Measurements from ENCODE around the gene ATP6V0B. TPM values are rescaled to one million over a fixed set of nuclear protein-coding genes. Genes with fewer than 3 reads are reported as not detected.

ATP6V0B gene
- total and polyA plus RNA-seq, 2 donors from 2014 or later, result 156 to 636 TPM

- H3K4me1 ChIP-seq (ENCODE audit: control insufficient read depth in 2 of 3, insufficient read depth in 2 of 3, low read depth in 1 of 3, low read length in 3 of 3), result peaks cover 0 to 23% (median 13%) of the 10 kb centered on the region in 3 donors
- intact Hi-C loops (cut with DNase I), result no loop called here
- DNase-seq (no peak), FAIRE-seq (no peak)
- peak overlapping the region; percentile 23 to 81 (median 30) for H3K9ac ChIP-seq (ENCODE audit: low read length in 3 of 3)
- TF ChIP-seq CTCF (IDR thresholded peaks at IDR 0.05; ENCODE audit: borderline replicate concordance, extremely low read depth, insufficient read depth), result no peak
- peak overlapping the region; percentile 59 to 92 for H3K27ac ChIP-seq (ENCODE audit: low read depth in 2 of 2, low read length in 2 of 2)
- peaks cover 0 to under 1% (median 0%) of the 10 kb centered on the region in 3 donors for H3K36me3 ChIP-seq (ENCODE audit: control insufficient read depth in 2 of 3, insufficient read depth in 3 of 3, low read length in 3 of 3)
- no peaks in the 10 kb centered on the region for H3K9me3 ChIP-seq (ENCODE audit: control insufficient read depth in 2 of 3, insufficient read depth in 1 of 3, low read length in 3 of 3)
- peak overlapping the region; percentile 45 to 80 (median 59) for H3K4me3 ChIP-seq (ENCODE audit: low read length in 3 of 3)
- H3K27me3 ChIP-seq (ENCODE audit: control insufficient read depth, insufficient read depth, low read length), result no peaks in the 10 kb centered on the region
These were observed 16.4 kb downstream of the ATP6V0B start for GRCh38 chr1:43991200-43991475.

DNA sequence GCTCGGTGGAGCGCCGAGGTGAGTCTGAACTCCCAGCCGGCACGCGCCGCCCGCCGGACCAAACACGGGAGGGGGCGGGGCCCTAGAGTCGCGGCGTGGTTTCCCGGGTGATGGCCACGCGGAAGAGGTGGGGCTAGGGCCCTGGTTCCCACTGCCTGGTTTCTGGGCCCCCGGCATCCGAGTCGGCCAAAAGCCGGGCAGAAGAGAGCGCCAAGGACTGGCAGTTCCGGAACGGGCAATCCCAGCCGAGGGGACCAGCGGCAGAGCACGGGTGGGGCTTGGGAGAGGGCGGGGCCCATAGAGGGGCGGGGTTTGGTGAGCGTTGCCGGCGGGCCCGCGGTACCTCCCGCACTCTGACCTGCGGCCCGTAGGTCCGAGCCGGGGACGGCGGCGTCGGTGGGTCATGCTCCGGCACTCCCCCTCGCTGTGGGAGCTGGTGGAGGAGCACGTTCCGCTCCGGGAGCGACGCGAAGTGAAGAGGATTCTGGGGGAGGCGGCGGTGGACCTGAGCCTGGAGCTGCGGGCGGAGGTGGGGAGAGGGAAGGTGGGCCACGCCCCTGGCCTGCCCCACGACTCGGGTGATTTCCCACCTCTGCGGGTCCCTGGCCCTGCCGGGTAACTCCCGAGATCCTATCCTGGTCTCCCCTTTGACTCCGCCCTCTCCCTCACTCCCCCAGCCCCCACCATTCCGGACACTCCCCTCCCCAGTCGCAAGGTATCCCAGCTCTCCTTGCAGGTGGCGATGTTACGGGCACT is 16.9 kb downstream of the ATP6V0B start, which contains the start of gene CCDC24:
CCDC24 (plus strand) TSS at position 124 of the 756 bp plus-strand sequence; CDS start at position 404, 280 bp downstream.
- Histone ChIP-seq H3K27ac (ENCODE audit: low read depth in 2 of 2, low read length in 2 of 2) (peak within 1 kb of the TSS; percentile 59 to 92), H3K27me3 (ENCODE audit: control insufficient read depth, insufficient read depth, low read length) (no peaks in the 10 kb centered on the region), H3K9ac (ENCODE audit: low read length in 3 of 3) (peak within 1 kb of the TSS; percentile 23 to 81 (median 30)), H3K4me1 (ENCODE audit: control insufficient read depth in 2 of 3, insufficient read depth in 2 of 3, low read depth in 1 of 3, low read length in 3 of 3) (peaks cover 0 to 23% (median 8%) of the 10 kb centered on the region in 3 donors), H3K9me3 (ENCODE audit: control insufficient read depth in 2 of 3, insufficient read depth in 1 of 3, low read length in 3 of 3) (no peaks in the 10 kb centered on the region), H3K4me3 (ENCODE audit: low read length in 3 of 3) (peak within 1 kb of the TSS; percentile 54 to 80 (median 59)), H3K36me3 (ENCODE audit: control insufficient read depth in 2 of 3, insufficient read depth in 3 of 3, low read length in 3 of 3) (no peaks in the 10 kb centered on the region)
- no peak for FAIRE-seq
- peak; percentile 85 to 96 (median 91) for DNase-seq
- no peak for TF ChIP-seq CTCF (IDR thresholded peaks at IDR 0.05; ENCODE audit: borderline replicate concordance, extremely low read depth, insufficient read depth)
- intact Hi-C loops (cut with DNase I), result no loop called here

DNA sequence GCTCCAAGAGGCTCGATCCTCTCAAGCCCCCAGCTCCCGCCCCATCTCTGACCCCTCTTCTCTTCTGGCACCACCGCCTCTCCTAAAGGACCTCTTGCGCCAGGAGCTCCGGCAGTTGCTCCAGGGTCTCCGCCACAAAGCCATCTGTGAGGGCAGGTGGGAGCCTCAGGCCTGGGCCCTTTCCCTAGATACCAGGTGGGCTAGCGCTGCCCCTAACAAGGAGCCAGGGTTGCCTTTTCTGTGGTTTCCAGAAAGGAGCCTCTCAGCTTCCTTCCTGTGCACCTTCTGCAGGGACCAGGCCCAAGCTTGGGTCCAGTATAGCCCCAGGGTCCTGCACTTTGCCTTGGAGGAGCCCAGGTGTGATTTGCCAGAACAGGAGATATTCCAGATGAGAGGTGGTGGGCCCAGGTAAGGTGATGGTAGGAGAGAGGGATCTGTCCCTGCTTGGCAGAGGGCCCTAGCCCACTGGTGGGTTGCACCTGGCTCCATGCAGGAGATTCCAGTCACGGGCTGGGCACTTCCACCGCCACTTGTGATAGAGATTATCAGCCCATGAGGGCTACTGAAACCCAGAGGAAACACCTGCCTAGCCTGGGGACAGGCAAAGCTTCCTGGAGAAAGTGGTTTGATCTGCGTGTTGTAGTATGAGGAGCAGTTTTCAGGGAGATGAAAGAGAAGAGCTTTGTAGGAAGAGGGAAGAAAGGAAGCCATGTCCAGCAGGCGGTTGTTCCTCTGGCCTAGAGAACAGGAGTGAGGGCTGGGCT is 17.7 kb downstream of the ATP6V0B start:
- H3K4me3 ChIP-seq (ENCODE audit: low read length in 3 of 3), result peak overlapping the region in 2 of 3 donors; percentile 44 to 80
- H3K27me3 ChIP-seq (ENCODE audit: control insufficient read depth, insufficient read depth, low read length), result no peaks in the 10 kb centered on the region
- no peak for TF ChIP-seq CTCF (IDR thresholded peaks at IDR 0.05; ENCODE audit: borderline replicate concordance, extremely low read depth, insufficient read depth)
- H3K4me1 ChIP-seq (ENCODE audit: control insufficient read depth in 2 of 3, insufficient read depth in 2 of 3, low read depth in 1 of 3, low read length in 3 of 3), result peaks cover 0 to 16% (median under 1%) of the 10 kb centered on the region in 3 donors
- H3K9ac ChIP-seq (ENCODE audit: low read length in 3 of 3), result peak overlapping the region in 1 of 3 donors; percentile 81
- H3K9me3 ChIP-seq (ENCODE audit: control insufficient read depth in 2 of 3, insufficient read depth in 1 of 3, low read length in 3 of 3), result no peaks in the 10 kb centered on the region
- FAIRE-seq (no peak), DNase-seq (no peak)
- intact Hi-C loops (cut with DNase I), result no loop called here
- H3K27ac ChIP-seq (ENCODE audit: low read depth in 2 of 2, low read length in 2 of 2), result peak overlapping the region; percentile 59 to 92
- H3K36me3 ChIP-seq (ENCODE audit: control insufficient read depth in 2 of 3, insufficient read depth in 3 of 3, low read length in 3 of 3), result no peaks in the 10 kb centered on the region
